GM12878 (cell line): ENCODE results near the gene LVRN.

Source experiments
- CUX1 ChIP-seq: IDR thresholded peaks from 2 replicates; pipeline ENCODE4 v1.6.1; 2012; ENCODE audit warnings: improper control_type of control experiment, low read depth, low read length; ENCODE audit not compliant: insufficient replicate concordance
- EGR1 ChIP-seq, 2 experiments: IDR thresholded peaks; 1 replicate in 1 of 2; 2 replicates in 1 of 2; pipeline ENCODE4 v1.6.1; 2011 to 2012; ENCODE audit warnings: low read depth in 2 of 2, low read length in 2 of 2, borderline replicate concordance in 1 of 2, mild to moderate bottlenecking in 1 of 2, moderate library complexity in 1 of 2
- EP300 ChIP-seq, 2 experiments: fragments of 150-350 bp in 1 of 2; IDR thresholded peaks; 2 replicates each; pipeline ENCODE4 v1.6.1; 2011 to 2012; ENCODE audit warnings: low read depth in 2 of 2, low read length in 2 of 2, borderline replicate concordance in 1 of 2, improper control_type of control experiment in 1 of 2, inconsistent platforms in 1 of 2; ENCODE audit not compliant: control insufficient read depth in 1 of 2
- FOS ChIP-seq: IDR thresholded peaks from 3 replicates; pipeline ENCODE4 v1.6.1; 2011; ENCODE audit warnings: borderline replicate concordance; ENCODE audit not compliant: insufficient read length; ENCODE audit errors: extremely low read depth
- FOXK2 ChIP-seq: fragments of 450-650 bp; IDR thresholded peaks from 2 replicates; pipeline ENCODE4 v1.6.1; 2017; ENCODE audit warnings: mild to moderate bottlenecking, moderate library complexity
- RBBP5 ChIP-seq: fragments of 200-600 bp; sonication (generic); conservative IDR thresholded peaks from 2 replicates; pipeline ENCODE4 v1.6.1; 2016
- ZBED1 ChIP-seq: IDR thresholded peaks from 2 replicates; pipeline ENCODE4 v1.6.1; 2016; ENCODE audit warnings: borderline replicate concordance
- TF ChIP-seq, protein P1 (sequence below), 3 experiments: IDR thresholded peaks in 2 of 3; conservative IDR thresholded peaks in 1 of 3; 2 replicates each; pipeline ENCODE4 v1.5.1; 2011; ENCODE audit warnings: low read depth in 3 of 3, low read length in 3 of 3, mild to moderate bottlenecking in 3 of 3, control low read depth in 2 of 3, moderate library complexity in 2 of 3, inconsistent platforms in 1 of 3, mixed read lengths in 1 of 3; ENCODE audit not compliant: control insufficient read depth in 2 of 3, insufficient read depth in 1 of 3; ENCODE audit errors: extremely low read depth in 1 of 3
- TF ChIP-seq, protein P2 (sequence below): IDR thresholded peaks from 2 replicates; pipeline ENCODE4 v1.6.1; 2012; ENCODE audit warnings: low read depth, low read length, improper control_type of control experiment

- TF ChIP-seq EP300 (IDR thresholded peaks at IDR 0.05; ENCODE audit: borderline replicate concordance in 1 of 2, control insufficient read depth in 1 of 2, low read depth in 2 of 2, low read length in 2 of 2) (no peak), CUX1 (no peak), EGR1 (IDR thresholded peaks at IDR 0.05; ENCODE audit: borderline replicate concordance in 1 of 2, low read depth in 2 of 2, low read length in 2 of 2) (no peak), ZBED1 (no peak), FOS (no peak), FOXK2 (no peak), RBBP5 (no peak)
- TF ChIP-seq, protein P1, sequence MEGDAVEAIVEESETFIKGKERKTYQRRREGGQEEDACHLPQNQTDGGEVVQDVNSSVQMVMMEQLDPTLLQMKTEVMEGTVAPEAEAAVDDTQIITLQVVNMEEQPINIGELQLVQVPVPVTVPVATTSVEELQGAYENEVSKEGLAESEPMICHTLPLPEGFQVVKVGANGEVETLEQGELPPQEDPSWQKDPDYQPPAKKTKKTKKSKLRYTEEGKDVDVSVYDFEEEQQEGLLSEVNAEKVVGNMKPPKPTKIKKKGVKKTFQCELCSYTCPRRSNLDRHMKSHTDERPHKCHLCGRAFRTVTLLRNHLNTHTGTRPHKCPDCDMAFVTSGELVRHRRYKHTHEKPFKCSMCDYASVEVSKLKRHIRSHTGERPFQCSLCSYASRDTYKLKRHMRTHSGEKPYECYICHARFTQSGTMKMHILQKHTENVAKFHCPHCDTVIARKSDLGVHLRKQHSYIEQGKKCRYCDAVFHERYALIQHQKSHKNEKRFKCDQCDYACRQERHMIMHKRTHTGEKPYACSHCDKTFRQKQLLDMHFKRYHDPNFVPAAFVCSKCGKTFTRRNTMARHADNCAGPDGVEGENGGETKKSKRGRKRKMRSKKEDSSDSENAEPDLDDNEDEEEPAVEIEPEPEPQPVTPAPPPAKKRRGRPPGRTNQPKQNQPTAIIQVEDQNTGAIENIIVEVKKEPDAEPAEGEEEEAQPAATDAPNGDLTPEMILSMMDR (IDR thresholded peaks at IDR 0.05 in 2 of 3, conservative IDR thresholded peaks at IDR 0.05 in 1 of 3; ENCODE audit: control insufficient read depth in 2 of 3, extremely low read depth in 1 of 3, insufficient read depth in 1 of 3, low read depth in 3 of 3, low read length in 3 of 3): no peak
- TF ChIP-seq, protein P2, sequence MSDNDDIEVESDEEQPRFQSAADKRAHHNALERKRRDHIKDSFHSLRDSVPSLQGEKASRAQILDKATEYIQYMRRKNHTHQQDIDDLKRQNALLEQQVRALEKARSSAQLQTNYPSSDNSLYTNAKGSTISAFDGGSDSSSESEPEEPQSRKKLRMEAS: no peak
Measured at GRCh38 chr5:115956957-115957356, 5.3 kb upstream of the LVRN start.
